CD4-positive, alpha-beta T cell treated with Interleukin-17A for 4 hours (primary cell): ENCODE data around the gene CALHM1.
A peak's percentile ranks its signal among the peaks of the same experiment; 100 is the strongest.
"Not testable (repeated sequence)": the region's sequence is repeated elsewhere in the genome, so short reads cannot be mapped to it uniquely, and the experiment has no call there.

Experiments
- DNase-seq: peaks from one replicate; pipeline ENCODE4 v3.0.0-alpha.2; 2020; ENCODE audit warnings: mixed read lengths

CALHM1 gene

GRCh38 chr10:103458720-103459119 is at the start of gene CALHM1:
Gene CALHM1, minus strand, starts transcription at chr10:103458900. Its CDS starts 149 bp downstream, at chr10:103458751.
- DNase-seq, result no peak

- DNase-seq, result no peak
These were observed 48.8 kb upstream of the CALHM1 start for GRCh38 chr10:103507235-103508191.

GRCh38 chr10:103506061-103506460 is 47.4 kb upstream of the CALHM1 start:
- no peak for DNase-seq

- DNase-seq, result peak; percentile 38
These were observed 45.6 kb upstream of the CALHM1 start for GRCh38 chr10:103504181-103504783.

- DNase-seq, result not testable (repeated sequence)
These were observed 45.1 kb upstream of the CALHM1 start for GRCh38 chr10:103503777-103504176.

GRCh38 chr10:103502849-103503660 is 44.4 kb upstream of the CALHM1 start:
- no peak for DNase-seq

GRCh38 chr10:103501186-103501585 is 42.5 kb upstream of the CALHM1 start:
- no peak for DNase-seq

- no peak for DNase-seq
These were observed 41.8 kb upstream of the CALHM1 start for GRCh38 chr10:103500481-103500880.

- DNase-seq, result no peak
These were observed 41.2 kb upstream of the CALHM1 start for GRCh38 chr10:103499881-103500280.

GRCh38 chr10:103498936-103499638 is 40.4 kb upstream of the CALHM1 start:
- no peak for DNase-seq

GRCh38 chr10:103497161-103497915 is 38.6 kb upstream of the CALHM1 start:
- no peak for DNase-seq

- DNase-seq, result no peak
These were observed 36.6 kb upstream of the CALHM1 start for GRCh38 chr10:103495321-103495720.

- peak; percentile 33 for DNase-seq
These were observed 35.5 kb upstream of the CALHM1 start for GRCh38 chr10:103493916-103494877.

- DNase-seq, result peak; percentile 9
These were observed 34.7 kb upstream of the CALHM1 start, which contains the start of gene NEURL1 for GRCh38 chr10:103493362-103493915. Gene NEURL1, plus strand, starts transcription at chr10:103493705. Its CDS starts 683 bp downstream, at chr10:103494388.

- no peak for DNase-seq
These were observed 34.1 kb upstream of the CALHM1 start for GRCh38 chr10:103492655-103493261.

GRCh38 chr10:103491729-103492364 is 33.1 kb upstream of the CALHM1 start:
- DNase-seq, result no peak

- no peak for DNase-seq
These were observed 32.2 kb upstream of the CALHM1 start for GRCh38 chr10:103490986-103491314.

GRCh38 chr10:103487410-103487708 is 28.7 kb upstream of the CALHM1 start:
- no peak for DNase-seq

GRCh38 chr10:103486635-103487409 is 28.1 kb upstream of the CALHM1 start:
- DNase-seq, result not testable (repeated sequence)
